ENCODE data around the gene NUP85. TPM values are rescaled to one million over a fixed set of nuclear protein-coding genes. Genes with fewer than 3 reads are reported as not detected.
A peak's percentile ranks its signal among the peaks of the same experiment; 100 is the strongest.

NUP85 gene
- polyA plus RNA-seq, 2 of the 4 experiments (the other 2 are of a cell fraction), result 83.4 to 110 TPM

DNA sequence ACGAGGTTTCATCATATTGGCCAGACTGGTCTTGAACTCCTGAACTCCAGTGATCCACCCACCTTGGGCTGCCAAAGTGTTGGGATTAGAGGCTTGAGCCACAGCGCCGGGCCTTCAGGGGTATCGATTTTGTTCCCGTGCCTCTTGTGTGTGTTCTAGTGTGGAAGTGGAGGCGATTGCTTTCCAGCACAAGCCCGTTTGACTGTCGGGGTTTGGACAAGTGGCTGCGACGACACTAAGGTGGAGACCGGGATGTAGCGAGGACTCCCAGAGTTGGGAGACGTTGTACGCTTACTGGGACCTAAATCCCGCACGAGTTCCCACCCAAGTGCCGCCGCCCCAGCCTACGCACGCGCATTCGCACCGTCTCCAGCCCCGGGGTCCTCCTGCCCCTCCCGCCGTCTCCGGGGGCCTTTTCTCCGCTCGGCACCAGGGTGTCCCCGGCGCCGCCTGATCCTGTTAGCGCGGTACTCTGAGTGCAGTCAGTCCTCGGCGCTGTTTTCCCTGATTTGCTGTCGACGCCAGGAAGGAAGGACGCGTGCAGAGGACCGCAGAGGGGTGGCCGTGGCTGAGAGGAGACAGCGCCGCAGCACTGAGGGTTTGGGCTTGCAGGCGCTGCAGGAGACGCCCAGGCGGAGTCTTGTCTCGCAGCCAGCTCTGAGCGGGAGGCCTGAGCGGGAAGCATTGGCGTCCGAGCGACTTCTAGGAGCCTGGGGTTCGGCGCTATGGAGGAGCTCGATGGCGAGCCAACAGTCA lies at the start of gene NUP85 (continued):
- TF ChIP-seq, protein P1, sequence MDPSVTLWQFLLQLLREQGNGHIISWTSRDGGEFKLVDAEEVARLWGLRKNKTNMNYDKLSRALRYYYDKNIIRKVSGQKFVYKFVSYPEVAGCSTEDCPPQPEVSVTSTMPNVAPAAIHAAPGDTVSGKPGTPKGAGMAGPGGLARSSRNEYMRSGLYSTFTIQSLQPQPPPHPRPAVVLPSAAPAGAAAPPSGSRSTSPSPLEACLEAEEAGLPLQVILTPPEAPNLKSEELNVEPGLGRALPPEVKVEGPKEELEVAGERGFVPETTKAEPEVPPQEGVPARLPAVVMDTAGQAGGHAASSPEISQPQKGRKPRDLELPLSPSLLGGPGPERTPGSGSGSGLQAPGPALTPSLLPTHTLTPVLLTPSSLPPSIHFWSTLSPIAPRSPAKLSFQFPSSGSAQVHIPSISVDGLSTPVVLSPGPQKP (IDR thresholded peaks at IDR 0.05; ENCODE audit: low read depth, low read length), result no peak
- TF ChIP-seq, protein P2, sequence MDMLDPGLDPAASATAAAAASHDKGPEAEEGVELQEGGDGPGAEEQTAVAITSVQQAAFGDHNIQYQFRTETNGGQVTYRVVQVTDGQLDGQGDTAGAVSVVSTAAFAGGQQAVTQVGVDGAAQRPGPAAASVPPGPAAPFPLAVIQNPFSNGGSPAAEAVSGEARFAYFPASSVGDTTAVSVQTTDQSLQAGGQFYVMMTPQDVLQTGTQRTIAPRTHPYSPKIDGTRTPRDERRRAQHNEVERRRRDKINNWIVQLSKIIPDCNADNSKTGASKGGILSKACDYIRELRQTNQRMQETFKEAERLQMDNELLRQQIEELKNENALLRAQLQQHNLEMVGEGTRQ (IDR thresholded peaks at IDR 0.05), result no peak
- TF ChIP-seq ZNF302 (CRISPR knock-in tag; IDR thresholded peaks at IDR 0.05) (no peak), RAD21 (conservative IDR thresholded peaks at IDR 0.05 in 1 of 2, IDR thresholded peaks at IDR 0.05 in 1 of 2) (no peak), FOSB (CRISPR knock-in tag; IDR thresholded peaks at IDR 0.05) (no peak), EHF (CRISPR knock-in tag; IDR thresholded peaks at IDR 0.05) (no peak), POLR2A (IDR thresholded peaks at IDR 0.05; ENCODE audit: low read length) (peak; percentile 96), HDAC2 (IDR thresholded peaks at IDR 0.05) (no peak), MYC (IDR thresholded peaks at IDR 0.05; ENCODE audit: borderline replicate concordance, low read length) (peak; percentile 58; the same call in 1 of the 2 replicates), RFX5 (IDR thresholded peaks at IDR 0.05) (no peak), MAZ (IDR thresholded peaks at IDR 0.05; ENCODE audit: borderline replicate concordance, low read depth, low read length) (peak; percentile 80; the same call in 1 of the 2 replicates), MAFK (IDR thresholded peaks at IDR 0.05; ENCODE audit: partially characterized antibody) (no peak), BHLHE40 (IDR thresholded peaks at IDR 0.05; ENCODE audit: low read depth, low read length) (no peak), JUNB (IDR thresholded peaks at IDR 0.05) (no peak), ZC3H11A (IDR thresholded peaks at IDR 0.05) (no peak), RARB (CRISPR knock-in tag; IDR thresholded peaks at IDR 0.05) (no peak), CHD4 (IDR thresholded peaks at IDR 0.05; ENCODE audit: borderline replicate concordance) (peak; percentile 90; the same call in 1 of the 2 replicates), CBX8 (IDR thresholded peaks at IDR 0.05) (no peak), NR3C1 (IDR thresholded peaks at IDR 0.05) (no peak), SMC3 (IDR thresholded peaks at IDR 0.05) (no peak), CEBPB (IDR thresholded peaks at IDR 0.05) (peak in 1 of 2 experiments; percentile 43; a peak in 1 of 4 replicates), HEYL (CRISPR knock-in tag; IDR thresholded peaks at IDR 0.05) (no peak), KDM1A (IDR thresholded peaks at IDR 0.05; ENCODE audit: low read depth) (no peak)
- TF ChIP-seq, protein P3, sequence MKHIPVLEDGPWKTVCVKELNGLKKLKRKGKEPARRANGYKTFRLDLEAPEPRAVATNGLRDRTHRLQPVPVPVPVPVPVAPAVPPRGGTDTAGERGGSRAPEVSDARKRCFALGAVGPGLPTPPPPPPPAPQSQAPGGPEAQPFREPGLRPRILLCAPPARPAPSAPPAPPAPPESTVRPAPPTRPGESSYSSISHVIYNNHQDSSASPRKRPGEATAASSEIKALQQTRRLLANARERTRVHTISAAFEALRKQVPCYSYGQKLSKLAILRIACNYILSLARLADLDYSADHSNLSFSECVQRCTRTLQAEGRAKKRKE (CRISPR knock-in tag; IDR thresholded peaks at IDR 0.05; ENCODE audit: low read depth), result no peak
- TF ChIP-seq, protein P4, sequence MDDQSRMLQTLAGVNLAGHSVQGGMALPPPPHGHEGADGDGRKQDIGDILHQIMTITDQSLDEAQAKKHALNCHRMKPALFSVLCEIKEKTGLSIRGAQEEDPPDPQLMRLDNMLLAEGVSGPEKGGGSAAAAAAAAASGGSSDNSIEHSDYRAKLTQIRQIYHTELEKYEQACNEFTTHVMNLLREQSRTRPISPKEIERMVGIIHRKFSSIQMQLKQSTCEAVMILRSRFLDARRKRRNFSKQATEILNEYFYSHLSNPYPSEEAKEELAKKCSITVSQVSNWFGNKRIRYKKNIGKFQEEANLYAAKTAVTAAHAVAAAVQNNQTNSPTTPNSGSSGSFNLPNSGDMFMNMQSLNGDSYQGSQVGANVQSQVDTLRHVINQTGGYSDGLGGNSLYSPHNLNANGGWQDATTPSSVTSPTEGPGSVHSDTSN (IDR thresholded peaks at IDR 0.05), result peak; percentile 18; the same call in 1 of the 2 replicates
- TF ChIP-seq, protein P5, sequence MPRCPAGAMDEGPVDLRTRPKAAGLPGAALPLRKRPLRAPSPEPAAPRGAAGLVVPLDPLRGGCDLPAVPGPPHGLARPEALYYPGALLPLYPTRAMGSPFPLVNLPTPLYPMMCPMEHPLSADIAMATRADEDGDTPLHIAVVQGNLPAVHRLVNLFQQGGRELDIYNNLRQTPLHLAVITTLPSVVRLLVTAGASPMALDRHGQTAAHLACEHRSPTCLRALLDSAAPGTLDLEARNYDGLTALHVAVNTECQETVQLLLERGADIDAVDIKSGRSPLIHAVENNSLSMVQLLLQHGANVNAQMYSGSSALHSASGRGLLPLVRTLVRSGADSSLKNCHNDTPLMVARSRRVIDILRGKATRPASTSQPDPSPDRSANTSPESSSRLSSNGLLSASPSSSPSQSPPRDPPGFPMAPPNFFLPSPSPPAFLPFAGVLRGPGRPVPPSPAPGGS (IDR thresholded peaks at IDR 0.05), result peak; percentile 82; the same call in 2 of the 3 replicates
- TF ChIP-seq, protein P6, sequence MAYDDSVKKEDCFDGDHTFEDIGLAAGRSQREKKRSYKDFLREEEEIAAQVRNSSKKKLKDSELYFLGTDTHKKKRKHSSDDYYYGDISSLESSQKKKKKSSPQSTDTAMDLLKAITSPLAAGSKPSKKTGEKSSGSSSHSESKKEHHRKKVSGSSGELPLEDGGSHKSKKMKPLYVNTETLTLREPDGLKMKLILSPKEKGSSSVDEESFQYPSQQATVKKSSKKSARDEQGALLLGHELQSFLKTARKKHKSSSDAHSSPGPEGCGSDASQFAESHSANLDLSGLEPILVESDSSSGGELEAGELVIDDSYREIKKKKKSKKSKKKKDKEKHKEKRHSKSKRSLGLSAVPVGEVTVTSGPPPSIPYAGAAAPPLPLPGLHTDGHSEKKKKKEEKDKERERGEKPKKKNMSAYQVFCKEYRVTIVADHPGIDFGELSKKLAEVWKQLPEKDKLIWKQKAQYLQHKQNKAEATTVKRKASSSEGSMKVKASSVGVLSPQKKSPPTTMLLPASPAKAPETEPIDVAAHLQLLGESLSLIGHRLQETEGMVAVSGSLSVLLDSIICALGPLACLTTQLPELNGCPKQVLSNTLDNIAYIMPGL (CRISPR knock-in tag; IDR thresholded peaks at IDR 0.05; ENCODE audit: borderline replicate concordance), result peak; percentile 76; the same call in 1 of the 2 replicates

Data from A549 (cell line).